Spleen (tissue), 11 donors: ENCODE results near the gene ZDHHC14. TPM values are rescaled to one million over a fixed set of nuclear protein-coding genes. Genes with fewer than 3 reads are reported as not detected.

Experiments
- DNase-seq: peaks from one replicate; pipeline ENCODE4 v3.0.0-alpha.2; 2020
- H3K27ac ChIP-seq, 8 donors: fragments of 200-600 bp; sonication (generic) in 7 of 8; 1 replicate in 4 of 8; 2 replicates in 4 of 8; pipeline versions ENCODE4 v1.5.0 to v1.8.0; 2016 to 2021; ENCODE audit warnings: inconsistent platforms in 4 of 8, mild to moderate bottlenecking in 4 of 8, moderate library complexity in 1 of 8
- H3K27me3 ChIP-seq, 7 donors: fragments of 200-600 bp; sonication (generic) in 6 of 7; replicated peaks in 1 of 7; 1 replicate in 4 of 7; 2 replicates in 3 of 7; pipeline versions ENCODE4 v1.5.0 to v1.8.0; 2016 to 2021; ENCODE audit warnings: inconsistent platforms in 3 of 7, mild to moderate bottlenecking in 1 of 7
- H3K36me3 ChIP-seq, 6 donors: fragments of 200-600 bp; sonication (generic) in 5 of 6; 1 replicate in 4 of 6; 2 replicates in 2 of 6; pipeline versions ENCODE4 v1.5.0 to v1.8.0; 2016 to 2021; ENCODE audit warnings: inconsistent platforms in 2 of 6
- H3K4me1 ChIP-seq, 6 donors: fragments of 200-600 bp; sonication (generic) in 5 of 6; 1 replicate in 3 of 6; 2 replicates in 3 of 6; pipeline versions ENCODE4 v1.5.0 to v1.8.0; 2016 to 2021; ENCODE audit warnings: inconsistent platforms in 3 of 6
- H3K4me3 ChIP-seq, 8 donors: fragments of 200-600 bp; sonication (generic) in 7 of 8; 1 replicate in 4 of 8; 2 replicates in 4 of 8; pipeline versions ENCODE4 v1.5.0 to v1.8.0; 2016 to 2021; ENCODE audit warnings: inconsistent platforms in 4 of 8, mild to moderate bottlenecking in 4 of 8, moderate library complexity in 2 of 8
- H3K9me3 ChIP-seq, 8 donors: fragments of 200-600 bp; sonication (generic) in 7 of 8; 1 replicate in 4 of 8; 2 replicates in 4 of 8; pipeline versions ENCODE4 v1.5.0 to v1.8.0; 2016 to 2021; ENCODE audit warnings: inconsistent platforms in 4 of 8
- CTCF ChIP-seq, 11 experiments: fragments of 200-600 bp in 7 of 11; fragments of 450-650 bp in 4 of 11; sonication (generic) in 4 of 11; IDR thresholded peaks in 8 of 11; conservative IDR thresholded peaks in 3 of 11; 1 replicate in 7 of 11; 2 replicates in 4 of 11; pipeline versions ENCODE4 v1.4.0 to v1.8.0; 2016 to 2021; ENCODE audit warnings: antibody characterized with exemption in 11 of 11, inconsistent platforms in 4 of 11, mild to moderate bottlenecking in 1 of 11
- POLR2A ChIP-seq, 3 donors: fragments of 450-650 bp; IDR thresholded peaks; one replicate each; pipeline ENCODE4 v1.5.1; 2017; ENCODE audit warnings: antibody characterized with exemption in 3 of 3, mild to moderate bottlenecking in 1 of 3
- POLR2AphosphoS5 ChIP-seq, 3 donors: sonication (generic); formaldehyde crosslinking; IDR thresholded peaks; one replicate each; pipeline ENCODE4 v1.5.1; 2017; ENCODE audit warnings: antibody characterized with exemption in 3 of 3
- WGBS, 5 donors: extraction: QIAGEN DNeasy Blood & Tissue Kit in 3 of 5; methylation state at CpG; one replicate each; pipeline versions ENCODE4 v1.1.5 to v1.1.7; 2013 to 2018; 5-methylcytosine and 5-hydroxymethylcytosine counted together
- intact Hi-C: fragments of 100-400 bp; cut with DNase I; formaldehyde crosslinking; loops from one replicate; pipeline ENCODE4 v1.15.0; 2023; ENCODE audit warnings: low total_unique reads
- polyA plus RNA-seq, 3 donors: library from polyadenylated mRNA; stranded (reverse); fragments of 200-250 nt; gene quantifications; one replicate each; pipeline ENCODE4 v1.2.1, GENCODE V29; 2013
- total RNA-seq, 7 donors: library from RNA; depleted of rRNA in 3 of 7; stranded (reverse); fragments of >200 nt in 3 of 7; fragmentation: NEBNext Ultra II Directional in 4 of 7; extraction: Animal tissue kit (Norgen Biotek cat#: 25700) in 4 of 7; gene quantifications; one replicate each; pipeline versions ENCODE4 v1.1.0 to v1.2.1, GENCODE V29; 2016 to 2021
- donor health status: healthy with polysubstance abuse.
- donor health status: DM: no; HTN: no; CAD: no; lungs with moderate emphysema.
- donor health status: DM: no; HTN: no; CAD: no.
- donor health status: Bipolar disorder and iron deficiency.
- donor health status: healthy.
- donor health status: DM: no; HTN: no; CAD: no.
- donor health status: DM: yes; HTN: yes; CAD: no.

Gene ZDHHC14
- total and polyA plus RNA-seq, 10 donors = 7.8 to 18.2 (median 11.7) TPM

GRCh38 chr6:157708239-157708638, 327.2 kb downstream of the ZDHHC14 start:
- H3K36me3 ChIP-seq = no peaks in the 10 kb centered on the region
- intact Hi-C loops = no loop called here
- WGBS, 5 donors = 73 to 83% (median 80%) methylated on average over 3 of the region's 3 CpGs
- no peaks in the 10 kb centered on the region for H3K4me1 ChIP-seq
- peaks cover 0 to under 1% (median 0%) of the 10 kb centered on the region in 7 donors for H3K27me3 ChIP-seq
- no peak for DNase-seq
- no peaks in the 10 kb centered on the region for H3K9me3 ChIP-seq
- H3K27ac ChIP-seq = no peak overlapping the region
- H3K4me3 ChIP-seq = no peak overlapping the region
- TF ChIP-seq POLR2A (IDR thresholded peaks at IDR 0.05) (no peak), CTCF (IDR thresholded peaks at IDR 0.05 in 8 of 11, conservative IDR thresholded peaks at IDR 0.05 in 3 of 11) (no peak), POLR2AphosphoS5 (IDR thresholded peaks at IDR 0.05) (no peak)

- peaks cover 0 to 8% (median 0%) of the 10 kb centered on the region in 7 donors for H3K27me3 ChIP-seq
- no peaks in the 10 kb centered on the region for H3K4me1 ChIP-seq
- H3K36me3 ChIP-seq = no peaks in the 10 kb centered on the region
- no peak overlapping the region for H3K4me3 ChIP-seq
- H3K9me3 ChIP-seq = no peaks in the 10 kb centered on the region
- intact Hi-C loops = no loop called here
- no peak for DNase-seq
- no peak overlapping the region for H3K27ac ChIP-seq
- TF ChIP-seq POLR2A (IDR thresholded peaks at IDR 0.05) = no peak
- TF ChIP-seq POLR2AphosphoS5 (IDR thresholded peaks at IDR 0.05) = no peak
- no peak for TF ChIP-seq CTCF (IDR thresholded peaks at IDR 0.05 in 8 of 11, conservative IDR thresholded peaks at IDR 0.05 in 3 of 11)
- WGBS, 5 donors = 66 to 90% (median 79%) methylated on average over 5 to 7 of the region's 7 CpGs
Measured at GRCh38 chr6:157708933-157709332, 327.9 kb downstream of the ZDHHC14 start.

- intact Hi-C loops = no loop called here
- H3K4me1 ChIP-seq = no peaks in the 10 kb centered on the region
- TF ChIP-seq POLR2AphosphoS5 (IDR thresholded peaks at IDR 0.05) = no peak
- no peak for TF ChIP-seq CTCF (IDR thresholded peaks at IDR 0.05 in 8 of 11, conservative IDR thresholded peaks at IDR 0.05 in 3 of 11)
- no peak for TF ChIP-seq POLR2A (IDR thresholded peaks at IDR 0.05)
- H3K27ac ChIP-seq = no peak overlapping the region
- peaks cover 0 to 12% (median 0%) of the 10 kb centered on the region in 7 donors for H3K27me3 ChIP-seq
- WGBS, 5 donors = 67 to 82% (median 81%) methylated on average over 7 of the region's 7 CpGs
- no peak overlapping the region for H3K4me3 ChIP-seq
- no peaks in the 10 kb centered on the region for H3K36me3 ChIP-seq
- no peaks in the 10 kb centered on the region for H3K9me3 ChIP-seq
- no peak for DNase-seq
Measured at GRCh38 chr6:157709555-157709954, 328.6 kb downstream of the ZDHHC14 start.

- intact Hi-C loops = no loop called here
- peaks cover 0 to 19% (median 0%) of the 10 kb centered on the region in 7 donors for H3K27me3 ChIP-seq
- H3K9me3 ChIP-seq = no peaks in the 10 kb centered on the region
- H3K4me3 ChIP-seq = no peak overlapping the region
- H3K36me3 ChIP-seq = no peaks in the 10 kb centered on the region
- TF ChIP-seq POLR2A (IDR thresholded peaks at IDR 0.05) (no peak), POLR2AphosphoS5 (IDR thresholded peaks at IDR 0.05) (no peak), CTCF (IDR thresholded peaks at IDR 0.05 in 8 of 11, conservative IDR thresholded peaks at IDR 0.05 in 3 of 11) (no peak)
- WGBS, 5 donors = 79 to 87% (median 84%) methylated on average over 7 of the region's 7 CpGs
- no peaks in the 10 kb centered on the region for H3K4me1 ChIP-seq
- no peak for DNase-seq
- no peak overlapping the region for H3K27ac ChIP-seq
Measured at GRCh38 chr6:157710604-157711003, 329.6 kb downstream of the ZDHHC14 start.
